Activated CD4-positive, alpha-beta T cell treated with anti-CD3 and anti-CD28 coated beads for 4 hours (primary cell): ENCODE results near the gene RNASET2.

Experiments used
- DNase-seq, 2 donors: peaks; one replicate each; pipeline ENCODE4 v3.0.0-alpha.2; 2020

The RNASET2 gene

GRCh38 chr6:166944666-166945256 is 11.6 kb downstream of the RNASET2 start:
- no peak for DNase-seq

GRCh38 chr6:166942393-166943168 is 13.8 kb downstream of the RNASET2 start:
- DNase-seq, result peak; percentile 78 to 79

GRCh38 chr6:166940643-166941068 is 15.7 kb downstream of the RNASET2 start:
- DNase-seq, result no peak

- DNase-seq, result no peak
Measured at GRCh38 chr6:166939894-166940293, 16.5 kb downstream of the RNASET2 start.

- DNase-seq, result no peak
Measured at GRCh38 chr6:166939345-166939744, 17.0 kb downstream of the RNASET2 start.

GRCh38 chr6:166938704-166939103 is 17.6 kb downstream of the RNASET2 start:
- DNase-seq, result no peak

- DNase-seq, result no peak
Measured at GRCh38 chr6:166938150-166938549, 18.2 kb downstream of the RNASET2 start.

- no peak for DNase-seq
Measured at GRCh38 chr6:166937746-166938145, 18.6 kb downstream of the RNASET2 start.

GRCh38 chr6:166936079-166936787 is 20.1 kb downstream of the RNASET2 start:
- no peak for DNase-seq

GRCh38 chr6:166935353-166935752 is 21.0 kb downstream of the RNASET2 start:
- DNase-seq, result no peak

- DNase-seq, result no peak
Measured at GRCh38 chr6:166934174-166934573, 22.2 kb downstream of the RNASET2 start.

- DNase-seq, result no peak
Measured at GRCh38 chr6:166933396-166933795, 23.0 kb downstream of the RNASET2 start.

GRCh38 chr6:166932616-166933015 is 23.7 kb downstream of the RNASET2 start:
- DNase-seq, result no peak

GRCh38 chr6:166932116-166932515 is 24.2 kb downstream of the RNASET2 start:
- DNase-seq, result no peak

GRCh38 chr6:166931426-166931970 is 24.9 kb downstream of the RNASET2 start:
- DNase-seq, result no peak

GRCh38 chr6:166930354-166930891 is 25.9 kb downstream of the RNASET2 start:
- no peak for DNase-seq

GRCh38 chr6:166929542-166930189 is 26.7 kb downstream of the RNASET2 start:
- DNase-seq, result no peak

- no peak for DNase-seq
Measured at GRCh38 chr6:166928644-166929541, 27.5 kb downstream of the RNASET2 start.

GRCh38 chr6:166927935-166928643 is 28.3 kb downstream of the RNASET2 start:
- DNase-seq, result no peak

- DNase-seq, result no peak
Measured at GRCh38 chr6:166927240-166927934, 29.0 kb downstream of the RNASET2 start.
